Suppressor macrophage (primary cell): Measurements from ENCODE around the gene KIF18B.

Experiments used
- DNase-seq, 4 experiments: peaks; one replicate each; pipeline ENCODE4 v3.0.0-alpha.2; 2020 to 2022
- total RNA-seq, 17 experiments: gene quantifications; one replicate each; lab custom pipeline; 2026; ENCODE audit warnings: mixed read lengths in 6 of 17, inconsistent platforms in 3 of 17; lab: John Stamatoyannopoulos, UW

The KIF18B gene
- 1.7 to 22.1 (median 5.4) reads per million in 17 experiments for total RNA-seq

DNA sequence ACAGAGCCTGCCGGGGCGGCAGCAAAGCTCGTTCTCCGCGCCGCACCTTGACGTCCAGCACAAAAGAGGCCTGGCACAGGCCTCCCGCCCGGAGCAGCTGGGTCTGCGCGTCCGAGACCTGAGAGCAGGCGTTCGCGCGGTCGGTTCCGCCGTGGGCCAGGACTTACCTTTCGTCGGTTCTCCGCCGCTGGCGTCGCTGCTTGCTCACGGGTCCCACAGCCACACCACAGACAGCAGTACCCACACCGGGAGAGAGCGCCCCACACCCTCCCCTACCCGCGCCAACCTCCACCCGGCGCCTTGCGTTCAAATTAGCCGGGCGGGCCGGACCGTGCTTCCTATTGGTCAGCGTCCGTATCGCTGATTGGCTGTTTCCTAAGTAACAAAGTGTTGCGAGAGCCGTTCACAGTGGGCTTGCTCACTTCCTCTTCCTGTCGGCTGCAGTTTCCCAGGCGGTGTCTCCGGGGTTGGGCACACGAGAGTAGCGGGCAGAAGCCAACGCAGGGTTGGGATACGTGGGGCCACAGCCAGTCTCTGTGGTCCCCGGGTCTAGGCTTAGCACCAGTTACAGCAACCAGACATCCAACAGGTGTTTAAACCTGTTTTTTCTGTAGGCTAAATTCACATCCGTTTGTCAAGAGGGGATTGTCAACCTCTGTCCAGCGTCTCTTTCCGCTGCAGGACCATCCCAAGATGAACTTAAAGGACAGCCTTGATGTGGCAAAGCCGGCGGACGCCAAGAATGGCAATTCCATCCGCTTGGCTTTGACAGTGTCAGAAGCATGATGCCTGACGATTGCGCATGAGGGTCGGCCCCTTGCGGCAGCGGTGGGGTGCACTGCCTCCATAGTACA, at the start of gene KIF18B:
KIF18B (minus strand) TSS at position 313 of the 854 bp plus-strand sequence. CDS start 11,429 bp downstream, outside the sequence.
- DNase-seq: peak; percentile 94 to 97 (median 96)

DNA sequence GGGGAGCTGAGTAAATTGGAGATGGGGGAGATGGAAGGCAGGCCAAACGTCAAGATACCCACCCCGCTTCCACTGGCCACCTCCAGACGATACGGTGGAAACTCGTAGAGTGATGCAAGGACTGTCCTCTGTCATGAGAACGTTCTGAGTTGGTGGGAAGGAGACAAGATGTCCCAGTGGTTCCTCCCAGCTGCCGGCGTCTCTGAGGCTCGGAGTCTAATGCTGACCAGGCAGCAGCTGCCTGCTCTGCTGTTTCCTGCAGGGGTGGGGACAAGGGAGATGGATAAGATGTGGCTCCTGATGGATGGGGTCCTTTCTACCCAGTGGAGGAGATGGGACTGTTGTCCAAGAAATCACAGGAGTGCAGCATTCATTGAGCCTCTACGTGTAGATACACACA, 48.7 kb upstream of the KIF18B start:
- DNase-seq: no peak

DNA sequence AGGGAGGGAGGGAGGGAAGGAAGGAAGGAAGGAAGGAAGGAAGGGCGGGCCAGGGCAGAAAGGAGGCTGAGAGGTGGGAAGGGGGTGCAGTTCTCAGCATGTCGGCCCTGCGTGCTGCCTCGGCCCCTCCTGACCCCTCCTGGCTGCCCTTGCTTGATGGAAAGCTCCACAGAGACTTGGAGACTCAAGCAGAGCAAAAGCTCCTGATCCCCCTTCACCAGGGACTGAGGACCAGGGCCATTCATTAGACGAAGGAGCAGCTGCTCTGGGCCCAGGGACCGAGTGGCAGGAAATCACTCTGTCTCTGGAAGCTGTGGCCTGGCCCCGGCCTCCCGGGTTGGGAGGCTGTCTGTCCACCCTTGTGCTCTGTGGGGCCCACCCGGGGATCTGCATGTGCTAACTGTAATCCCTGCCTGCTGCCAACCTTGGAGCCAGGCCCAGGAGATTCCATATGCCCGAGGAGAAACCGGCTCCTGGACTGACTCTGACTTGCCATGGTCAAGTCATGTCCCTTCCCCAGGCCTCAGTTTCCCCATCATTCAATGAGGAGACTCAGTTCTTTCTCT, 47.9 kb upstream of the KIF18B start:
- DNase-seq: no peak

DNA sequence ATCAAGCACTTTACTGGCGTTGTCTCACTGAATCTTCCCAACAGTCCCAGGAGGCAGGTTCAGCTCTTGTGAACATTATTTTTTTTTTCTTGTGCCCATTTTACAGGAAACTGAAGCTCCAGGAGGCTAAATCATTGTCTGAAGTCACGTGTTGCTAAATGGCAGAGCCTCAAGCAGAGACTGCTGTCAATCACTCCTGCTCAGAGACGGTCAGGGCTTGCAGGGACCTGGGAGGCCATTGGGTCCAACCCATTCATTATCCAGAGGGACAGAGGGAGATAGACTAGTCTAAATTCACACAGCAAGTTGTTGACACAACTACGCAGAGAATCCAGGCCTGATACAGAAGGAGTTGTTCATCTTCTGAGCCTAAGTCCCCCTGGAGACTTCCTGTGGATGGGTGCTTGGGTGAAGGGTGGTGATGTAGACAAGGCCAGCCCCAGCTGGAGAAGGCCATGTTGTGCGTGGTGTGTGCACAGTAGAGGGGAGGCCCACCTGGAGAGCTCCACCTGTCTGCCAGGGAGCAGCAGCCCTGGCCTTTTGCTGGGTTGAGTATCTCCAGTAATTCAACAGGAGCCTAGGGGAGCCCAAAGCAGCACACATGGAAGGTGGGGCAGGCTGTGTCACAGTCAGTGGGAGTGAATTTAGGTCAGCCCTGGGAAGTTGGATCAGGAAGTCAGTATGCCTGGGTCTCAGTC, 44.8 kb upstream of the KIF18B start:
- DNase-seq: no peak

- DNase-seq: no peak
Observed at GRCh38 chr17:44990994-44991393, 43.4 kb upstream of the KIF18B start.

- no peak for DNase-seq
Observed at GRCh38 chr17:44989552-44990138, 42.1 kb upstream of the KIF18B start.

DNA sequence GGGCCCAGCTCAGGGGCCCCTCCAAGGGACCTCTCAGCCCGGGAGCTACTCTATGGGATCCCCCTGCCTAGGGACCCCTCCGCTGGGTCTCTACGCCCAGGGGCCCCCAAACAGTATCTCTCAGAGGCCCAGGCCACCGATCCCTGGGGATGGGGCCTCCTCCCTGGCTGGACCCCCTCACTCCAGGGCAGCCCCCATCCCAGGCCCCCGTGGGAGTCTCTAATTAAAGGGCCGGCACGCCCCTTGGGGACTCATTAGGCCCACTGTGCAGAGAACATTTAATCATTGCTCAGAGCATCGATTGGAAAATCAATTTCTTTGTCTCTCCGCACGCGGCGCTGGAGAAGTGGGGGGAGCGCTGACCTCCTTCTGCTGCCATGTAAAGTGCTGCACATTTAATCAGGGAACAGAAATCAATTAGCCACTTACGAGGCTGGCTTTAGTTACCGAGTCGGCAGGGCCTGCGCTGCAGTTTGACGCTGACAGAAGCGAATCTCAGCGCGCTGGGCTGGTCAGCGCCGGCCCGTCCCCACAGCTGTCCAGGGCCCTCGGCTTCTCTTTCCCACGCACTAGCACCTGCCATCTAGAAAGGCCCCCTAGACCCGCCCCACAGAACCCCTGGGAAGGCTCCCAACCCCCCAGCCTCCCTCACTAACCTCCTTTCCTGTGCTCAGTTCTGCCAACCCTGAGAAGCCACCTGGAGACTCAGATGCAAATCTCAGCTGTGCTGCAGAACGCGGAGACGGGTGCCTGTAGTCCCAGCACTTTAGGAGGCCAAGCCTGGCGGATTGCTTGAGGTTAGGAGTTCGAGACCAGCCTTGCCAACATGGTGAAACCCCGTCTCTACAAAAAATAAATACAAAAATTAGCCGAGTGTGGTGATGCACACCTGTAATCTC, 40.7 kb upstream of the KIF18B start:
- DNase-seq: no peak

GRCh38 chr17:44983563-44983962, 36.0 kb upstream of the KIF18B start:
- DNase-seq: no peak

DNA sequence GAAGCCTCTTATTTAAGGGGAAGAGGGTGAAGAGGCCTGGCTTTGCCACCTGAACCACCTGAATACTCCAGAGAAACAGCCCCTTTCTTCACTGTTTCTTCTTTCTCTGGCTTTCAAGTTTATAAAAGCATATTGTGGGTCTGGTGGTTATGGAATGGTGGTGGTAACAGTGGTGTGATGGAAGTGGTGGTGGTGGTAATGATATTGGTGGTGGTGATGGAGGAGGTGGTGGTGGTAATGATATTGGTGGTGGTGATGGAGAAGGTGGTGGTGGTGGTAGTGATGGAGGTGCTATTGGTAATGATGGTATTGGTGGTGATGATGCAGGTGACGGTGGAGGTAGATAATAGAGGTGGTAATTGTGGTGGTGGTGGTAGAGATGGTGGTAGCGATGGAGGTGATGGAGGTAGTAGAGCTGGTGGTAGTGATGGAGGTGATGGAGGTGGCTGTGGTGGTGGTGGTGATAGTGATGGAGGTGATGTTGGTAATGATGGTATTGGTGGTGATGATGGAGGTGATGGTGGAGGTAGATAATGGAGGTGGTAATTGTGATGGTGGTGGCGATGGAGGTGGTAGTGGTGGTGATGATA, 34.6 kb upstream of the KIF18B start:
- no peak for DNase-seq

GRCh38 chr17:44981221-44981968, 33.8 kb upstream of the KIF18B start:
- no peak for DNase-seq

GRCh38 chr17:44979426-44979995, 31.9 kb upstream of the KIF18B start:
- DNase-seq: no peak

DNA sequence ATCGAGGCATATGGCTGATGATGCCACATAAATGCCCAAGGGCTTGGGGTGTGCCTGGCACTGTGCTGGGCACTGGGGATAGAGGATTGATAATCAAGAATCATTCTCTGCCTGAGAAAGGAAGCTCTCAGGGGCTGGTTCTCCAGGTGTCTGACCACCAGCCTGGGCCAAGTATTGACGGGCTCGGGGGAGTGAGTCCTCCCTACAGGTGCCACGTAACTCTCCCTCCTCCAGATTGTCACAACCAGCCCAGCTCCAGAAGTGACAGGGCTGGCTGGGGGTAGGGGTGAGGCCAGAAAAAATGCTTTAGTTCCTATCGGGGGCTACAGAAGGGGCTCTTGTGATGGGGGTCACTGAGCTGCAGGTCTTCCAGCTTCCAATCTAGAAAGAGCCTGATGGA, 31.2 kb upstream of the KIF18B start:
- no peak for DNase-seq

- DNase-seq: no peak
Observed at GRCh38 chr17:44977814-44978550, 30.4 kb upstream of the KIF18B start.

DNA sequence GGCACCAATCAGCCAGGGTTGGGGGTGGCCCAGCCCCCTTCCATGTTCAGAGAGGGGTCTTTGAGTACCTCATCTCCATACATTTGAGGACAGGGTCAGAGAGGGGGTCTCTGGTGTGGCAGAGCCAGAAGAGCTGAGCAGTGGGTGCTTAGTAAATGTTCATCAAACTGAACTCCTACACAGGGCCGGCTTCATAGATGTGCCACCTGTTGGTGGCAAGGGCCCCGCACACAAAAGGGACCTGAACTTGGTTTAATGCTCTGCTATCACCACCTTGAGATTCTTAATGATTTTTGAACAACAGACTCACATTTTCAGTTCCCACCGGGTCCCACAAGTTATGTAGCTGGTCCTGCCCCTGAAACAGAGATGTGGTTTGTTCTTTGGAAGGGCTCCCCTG, 29.5 kb upstream of the KIF18B start:
- no peak for DNase-seq

DNA sequence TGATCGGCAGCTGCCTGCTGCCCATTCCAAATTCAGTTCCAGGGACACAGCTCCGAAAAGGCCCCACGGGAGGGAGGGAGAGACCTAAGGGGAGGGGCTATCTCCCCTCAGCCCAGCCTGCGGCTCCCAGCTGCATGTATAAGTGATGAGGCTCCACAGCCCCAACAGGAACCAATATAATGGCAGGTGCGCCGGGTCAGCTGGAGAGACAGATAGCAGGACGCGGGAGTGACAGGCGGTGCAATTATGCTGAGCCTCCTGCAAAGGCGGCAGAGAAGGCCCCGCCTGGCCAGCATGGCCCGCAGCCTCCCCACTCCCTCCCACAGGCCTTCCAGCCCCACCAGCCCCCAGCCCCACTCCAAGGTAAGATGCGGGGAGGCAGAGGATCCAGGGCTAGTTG, 28.6 kb upstream of the KIF18B start:
- no peak for DNase-seq

- no peak for DNase-seq
Observed at GRCh38 chr17:44972953-44973352, 25.4 kb upstream of the KIF18B start.

- peak in 2 of 4 experiments; percentile 30 to 56 for DNase-seq
Observed at GRCh38 chr17:44971776-44972483, 24.4 kb upstream of the KIF18B start.

DNA sequence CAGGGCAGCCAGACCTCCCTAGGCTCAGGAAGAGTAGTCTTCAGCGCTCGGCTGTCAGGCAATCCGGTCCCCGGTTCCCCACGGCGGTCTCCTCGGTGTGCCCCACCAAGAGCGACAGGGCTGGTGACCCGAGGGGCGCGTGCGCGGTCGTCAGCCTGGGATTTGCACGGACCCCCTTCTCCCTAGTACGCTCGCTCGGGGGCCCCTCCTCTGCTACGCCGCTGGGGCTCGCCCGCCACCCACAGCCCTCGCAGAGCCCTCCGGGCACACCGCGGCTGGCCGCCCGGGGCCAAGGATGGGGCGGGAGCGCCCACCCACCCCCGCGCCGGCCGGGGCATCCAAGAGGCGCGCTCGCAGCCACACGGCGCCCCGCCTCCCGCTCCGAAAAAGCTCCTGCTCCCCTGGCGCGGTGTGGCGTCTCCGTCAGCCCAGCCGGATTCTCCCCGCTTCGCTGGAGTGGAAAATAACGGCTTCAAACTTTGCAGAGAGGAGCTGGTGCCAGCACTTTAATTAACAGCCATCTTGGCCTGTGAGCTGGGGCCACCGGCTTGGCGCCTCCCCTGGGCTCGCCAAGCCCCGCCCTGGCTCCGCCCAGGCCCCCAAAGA, 22.7 kb upstream of the KIF18B start:
- peak in 1 of 4 experiments; percentile 27 for DNase-seq
